OCI-LY1 (cell line): ENCODE measurements around the gene DND1.
A peak's percentile ranks its signal among the peaks of the same experiment; 100 is the strongest.

ENCODE experiments used
- H2AFZ ChIP-seq: fragments of 200-600 bp; sonication (generic), shearing (Covaris generic); 2 replicates; pipeline ENCODE4 v1.6.0; 2014; ENCODE audit warnings: antibody characterized with exemption, mild to moderate bottlenecking, low read length
- H3F3A ChIP-seq: fragments of 200-600 bp; sonication (generic), shearing (Covaris generic); 2 replicates; pipeline ENCODE4 v1.6.0; 2014; ENCODE audit warnings: mild to moderate bottlenecking, antibody characterized with exemption, low read length, moderate library complexity; ENCODE audit not compliant: insufficient read depth
- H3K27ac ChIP-seq: fragments of 200-600 bp; sonication (generic); 2 replicates; pipeline ENCODE4 v1.5.1; 2014; ENCODE audit warnings: low read length, mixed run types, mild to moderate bottlenecking, low read depth; ENCODE audit not compliant: poor library complexity, severe bottlenecking
- H3K27me3 ChIP-seq: fragments of 200-600 bp; sonication (generic); 2 replicates; pipeline ENCODE4 v1.6.0; 2014; ENCODE audit warnings: antibody characterized with exemption, mild to moderate bottlenecking, low read length, moderate library complexity; ENCODE audit not compliant: insufficient read depth
- H3K36me3 ChIP-seq: fragments of 200-600 bp; sonication (generic); 2 replicates; pipeline ENCODE4 v1.6.1; 2014; ENCODE audit warnings: mild to moderate bottlenecking, antibody characterized with exemption, low read length, moderate library complexity, mixed read lengths; ENCODE audit not compliant: insufficient read depth
- H3K4me1 ChIP-seq: fragments of 200-600 bp; sonication (generic); 2 replicates; pipeline ENCODE4 v1.5.1; 2014; ENCODE audit warnings: mild to moderate bottlenecking, low read length, moderate library complexity; ENCODE audit not compliant: insufficient read depth, severe bottlenecking
- H3K4me2 ChIP-seq: fragments of 200-600 bp; sonication (generic), shearing (Covaris generic); 2 replicates; pipeline ENCODE4 v1.6.1; 2014; ENCODE audit warnings: low read length
- H3K4me3 ChIP-seq: fragments of 200-600 bp; sonication (generic); 2 replicates; pipeline ENCODE4 v1.5.1; 2014; ENCODE audit warnings: low read length, low read depth, mild to moderate bottlenecking, mixed read lengths; ENCODE audit not compliant: poor library complexity, severe bottlenecking
- H3K79me2 ChIP-seq: fragments of 200-600 bp; shearing (Covaris generic); 2 replicates; pipeline ENCODE4 v1.6.1; 2016; ENCODE audit warnings: mixed run types, low read length, mixed read lengths; ENCODE audit not compliant: insufficient read depth
- H3K9ac ChIP-seq: fragments of 200-600 bp; sonication (generic), shearing (Covaris generic); 2 replicates; pipeline ENCODE4 v1.6.1; 2014; ENCODE audit warnings: mild to moderate bottlenecking, low read length, mixed read lengths
- H3K9me2 ChIP-seq: fragments of 200-600 bp; sonication (generic), shearing (Covaris generic); 2 replicates; pipeline ENCODE4 v1.6.1; 2014; ENCODE audit warnings: low read depth, mild to moderate bottlenecking, low read length, mixed read lengths
- H3K9me3 ChIP-seq: fragments of 200-600 bp; shearing (Covaris generic); 2 replicates; pipeline ENCODE4 v1.6.1; 2014; ENCODE audit warnings: low read length, mixed read lengths
- H4K20me1 ChIP-seq: fragments of 200-600 bp; sonication (generic), shearing (Covaris generic); 2 replicates; pipeline ENCODE4 v1.6.0; 2016; ENCODE audit warnings: mild to moderate bottlenecking, low read length; ENCODE audit not compliant: insufficient read depth
- EZH2 ChIP-seq: fragments of 200-600 bp; sonication (generic), shearing (Covaris generic); IDR thresholded peaks from 2 replicates; pipeline ENCODE4 v1.8.0; 2017; ENCODE audit warnings: borderline replicate concordance, mixed run types, mild to moderate bottlenecking, antibody characterized with exemption, low read length, moderate library complexity, mixed read lengths
- TF ChIP-seq, protein P1 (sequence below): fragments of 200-600 bp; sonication (generic), shearing (Covaris generic); IDR thresholded peaks from 2 replicates; pipeline ENCODE4 v1.5.1; 2017; ENCODE audit warnings: mild to moderate bottlenecking, antibody characterized with exemption, low read length, moderate library complexity, mixed read lengths

DND1 gene

GRCh38 chr5:140647042-140647419 is 26.3 kb downstream of the DND1 start:
- peak overlapping the region; percentile 92 for H3K4me2 ChIP-seq
- H3K9me2 ChIP-seq: no peaks in the 10 kb centered on the region
- H3K9ac ChIP-seq: peak overlapping the region; percentile 93
- peak overlapping the region; percentile 97 for H3K4me3 ChIP-seq
- no peak for TF ChIP-seq EZH2
- TF ChIP-seq, protein P1, sequence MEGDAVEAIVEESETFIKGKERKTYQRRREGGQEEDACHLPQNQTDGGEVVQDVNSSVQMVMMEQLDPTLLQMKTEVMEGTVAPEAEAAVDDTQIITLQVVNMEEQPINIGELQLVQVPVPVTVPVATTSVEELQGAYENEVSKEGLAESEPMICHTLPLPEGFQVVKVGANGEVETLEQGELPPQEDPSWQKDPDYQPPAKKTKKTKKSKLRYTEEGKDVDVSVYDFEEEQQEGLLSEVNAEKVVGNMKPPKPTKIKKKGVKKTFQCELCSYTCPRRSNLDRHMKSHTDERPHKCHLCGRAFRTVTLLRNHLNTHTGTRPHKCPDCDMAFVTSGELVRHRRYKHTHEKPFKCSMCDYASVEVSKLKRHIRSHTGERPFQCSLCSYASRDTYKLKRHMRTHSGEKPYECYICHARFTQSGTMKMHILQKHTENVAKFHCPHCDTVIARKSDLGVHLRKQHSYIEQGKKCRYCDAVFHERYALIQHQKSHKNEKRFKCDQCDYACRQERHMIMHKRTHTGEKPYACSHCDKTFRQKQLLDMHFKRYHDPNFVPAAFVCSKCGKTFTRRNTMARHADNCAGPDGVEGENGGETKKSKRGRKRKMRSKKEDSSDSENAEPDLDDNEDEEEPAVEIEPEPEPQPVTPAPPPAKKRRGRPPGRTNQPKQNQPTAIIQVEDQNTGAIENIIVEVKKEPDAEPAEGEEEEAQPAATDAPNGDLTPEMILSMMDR: no peak
- H2AFZ ChIP-seq: 0 out of 2 replicates have a peak overlapping the region, but pooled peaks have one; percentile 11
- H3K79me2 ChIP-seq: peaks cover 19% of the 10 kb centered on the region
- peaks cover 23% of the 10 kb centered on the region for H3K4me1 ChIP-seq
- H3K27me3 ChIP-seq: no peaks in the 10 kb centered on the region
- peaks cover 63% of the 10 kb centered on the region for H3K36me3 ChIP-seq
- no peaks in the 10 kb centered on the region for H3K9me3 ChIP-seq
- peak overlapping the region; percentile 17 for H3K27ac ChIP-seq
- H4K20me1 ChIP-seq: no peaks in the 10 kb centered on the region
- H3F3A ChIP-seq: no peaks in the 10 kb centered on the region

DNA sequence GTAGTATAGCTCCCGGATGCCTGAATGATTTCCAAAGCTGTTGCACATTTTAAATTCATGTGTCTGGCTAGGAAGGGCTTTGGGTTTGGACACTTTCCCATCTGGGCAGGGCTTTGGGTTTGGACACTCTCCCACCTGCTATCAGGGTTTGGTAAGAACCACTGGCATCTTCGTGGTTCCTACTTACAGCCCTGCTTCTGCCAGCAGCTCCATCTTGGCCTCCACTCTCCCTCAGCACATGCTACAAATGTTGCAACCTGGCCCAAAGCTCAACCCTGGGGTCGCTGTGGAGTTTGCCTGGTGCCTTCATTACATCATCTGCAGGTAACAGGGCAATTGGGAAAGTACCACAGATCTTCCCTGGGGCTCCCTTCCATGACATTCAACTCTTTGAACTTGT is 30.7 kb downstream of the DND1 start:
- no peaks in the 10 kb centered on the region for H3K9me3 ChIP-seq
- no peak for TF ChIP-seq EZH2
- TF ChIP-seq, protein P1: no peak
- H3F3A ChIP-seq: no peaks in the 10 kb centered on the region
- no peak overlapping the region for H2AFZ ChIP-seq
- no peak overlapping the region for H3K9ac ChIP-seq
- no peaks in the 10 kb centered on the region for H4K20me1 ChIP-seq
- H3K4me2 ChIP-seq: no peak overlapping the region
- H3K79me2 ChIP-seq: peaks cover 11% of the 10 kb centered on the region
- H3K36me3 ChIP-seq: peaks cover 52% of the 10 kb centered on the region; the same call in 1 of the 2 replicates
- H3K27me3 ChIP-seq: no peaks in the 10 kb centered on the region
- peaks cover 37% of the 10 kb centered on the region for H3K4me1 ChIP-seq
- H3K27ac ChIP-seq: no peak overlapping the region
- H3K9me2 ChIP-seq: no peaks in the 10 kb centered on the region
- no peak overlapping the region for H3K4me3 ChIP-seq

GRCh38 chr5:140641716-140642115 is 31.7 kb downstream of the DND1 start:
- H3K9me2 ChIP-seq: no peaks in the 10 kb centered on the region
- no peaks in the 10 kb centered on the region for H3K27me3 ChIP-seq
- H4K20me1 ChIP-seq: no peaks in the 10 kb centered on the region
- H3K79me2 ChIP-seq: peaks cover 6% of the 10 kb centered on the region
- no peaks in the 10 kb centered on the region for H3F3A ChIP-seq
- H2AFZ ChIP-seq: no peak overlapping the region
- H3K4me3 ChIP-seq: no peak overlapping the region
- H3K36me3 ChIP-seq: peaks cover 52% of the 10 kb centered on the region; the same call in 1 of the 2 replicates
- H3K9me3 ChIP-seq: no peaks in the 10 kb centered on the region
- H3K9ac ChIP-seq: no peak overlapping the region
- no peak overlapping the region for H3K27ac ChIP-seq
- peaks cover 36% of the 10 kb centered on the region for H3K4me1 ChIP-seq
- TF ChIP-seq, protein P1: no peak
- no peak for TF ChIP-seq EZH2
- H3K4me2 ChIP-seq: no peak overlapping the region
